Measurements from ENCODE around the gene ADGRG4.

Gene ADGRG4

DNA sequence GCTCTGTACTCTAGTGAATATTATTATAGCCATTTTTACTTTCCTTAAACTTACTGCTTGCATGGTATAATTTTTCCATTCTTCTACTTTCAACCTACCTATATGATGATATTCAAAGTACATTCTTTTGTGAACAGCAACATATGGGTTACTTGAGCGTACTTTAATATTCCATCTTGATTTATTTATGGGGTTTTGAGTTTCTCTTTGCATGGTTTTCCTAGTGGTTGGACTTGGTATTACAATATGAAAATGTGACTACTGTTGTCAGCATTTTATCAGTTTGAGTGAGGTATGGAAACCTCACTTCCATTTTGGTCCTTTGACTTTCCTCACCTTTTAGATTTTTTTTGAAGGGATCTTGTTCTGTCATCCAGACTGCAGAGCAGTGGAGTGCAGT lies 35.9 kb downstream of the ADGRG4 start:
- Histone ChIP-seq H3K4me1 (no peaks in the 10 kb centered on the region), H3K27ac (no peak overlapping the region), H3K9me3 (peaks cover 0 to 18% (median 8%) of the 10 kb centered on the region in 3 donors), H3K4me3 (no peak overlapping the region), H3K27me3 (no peaks in the 10 kb centered on the region), H3K36me3 (no peaks in the 10 kb centered on the region)
- TF ChIP-seq, protein P1, sequence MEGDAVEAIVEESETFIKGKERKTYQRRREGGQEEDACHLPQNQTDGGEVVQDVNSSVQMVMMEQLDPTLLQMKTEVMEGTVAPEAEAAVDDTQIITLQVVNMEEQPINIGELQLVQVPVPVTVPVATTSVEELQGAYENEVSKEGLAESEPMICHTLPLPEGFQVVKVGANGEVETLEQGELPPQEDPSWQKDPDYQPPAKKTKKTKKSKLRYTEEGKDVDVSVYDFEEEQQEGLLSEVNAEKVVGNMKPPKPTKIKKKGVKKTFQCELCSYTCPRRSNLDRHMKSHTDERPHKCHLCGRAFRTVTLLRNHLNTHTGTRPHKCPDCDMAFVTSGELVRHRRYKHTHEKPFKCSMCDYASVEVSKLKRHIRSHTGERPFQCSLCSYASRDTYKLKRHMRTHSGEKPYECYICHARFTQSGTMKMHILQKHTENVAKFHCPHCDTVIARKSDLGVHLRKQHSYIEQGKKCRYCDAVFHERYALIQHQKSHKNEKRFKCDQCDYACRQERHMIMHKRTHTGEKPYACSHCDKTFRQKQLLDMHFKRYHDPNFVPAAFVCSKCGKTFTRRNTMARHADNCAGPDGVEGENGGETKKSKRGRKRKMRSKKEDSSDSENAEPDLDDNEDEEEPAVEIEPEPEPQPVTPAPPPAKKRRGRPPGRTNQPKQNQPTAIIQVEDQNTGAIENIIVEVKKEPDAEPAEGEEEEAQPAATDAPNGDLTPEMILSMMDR (IDR thresholded peaks at IDR 0.05) = no peak
- DNase-seq = no peak
- intact Hi-C loops (cut with DNase I; ENCODE audit: low total_unique reads) = no loop called here

DNA sequence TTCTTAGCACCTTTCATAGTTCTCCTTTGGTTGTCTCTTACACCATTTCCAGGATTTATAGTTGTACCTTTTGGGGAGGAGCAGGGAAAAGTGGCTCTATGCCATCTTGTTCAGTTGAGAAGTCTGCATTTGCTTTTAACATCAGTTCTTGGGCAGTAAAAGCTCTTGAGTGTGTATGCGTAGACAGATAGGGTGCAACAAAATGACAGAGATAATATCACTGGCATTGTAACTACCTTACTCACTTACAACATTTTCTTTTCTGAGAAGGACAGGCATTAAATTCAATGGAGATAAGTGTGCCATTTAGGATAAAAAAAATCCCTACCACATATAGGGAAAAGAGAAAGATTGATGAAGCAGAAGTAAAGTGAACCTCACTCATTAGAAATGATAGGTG lies 38.9 kb downstream of the ADGRG4 start:
- no peak for DNase-seq
- no peak overlapping the region for H3K27ac ChIP-seq
- intact Hi-C loops (cut with DNase I; ENCODE audit: low total_unique reads) = no loop called here
- no peak overlapping the region for H3K4me3 ChIP-seq
- H3K4me1 ChIP-seq = no peaks in the 10 kb centered on the region
- no peaks in the 10 kb centered on the region for H3K27me3 ChIP-seq
- peaks cover 0 to 18% (median 8%) of the 10 kb centered on the region in 3 donors for H3K9me3 ChIP-seq
- TF ChIP-seq, protein P1 (IDR thresholded peaks at IDR 0.05) = no peak
- no peaks in the 10 kb centered on the region for H3K36me3 ChIP-seq

DNA sequence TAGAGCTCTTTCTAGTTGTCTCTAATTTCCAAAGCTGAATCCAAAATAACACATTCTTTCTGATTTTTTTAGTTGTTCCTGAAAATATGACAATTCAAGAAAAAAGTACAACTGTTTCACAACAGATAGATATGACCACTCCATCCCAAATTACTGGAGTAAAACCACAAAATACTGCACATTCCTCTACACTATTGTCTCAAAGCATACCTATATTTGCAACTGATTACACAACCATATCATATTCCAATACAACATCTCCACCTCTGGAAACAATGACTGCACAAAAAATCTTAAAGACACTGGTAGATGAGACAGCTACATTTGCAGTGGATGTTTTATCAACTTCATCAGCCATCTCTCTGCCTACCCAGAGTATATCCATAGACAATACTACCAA lies 43.6 kb downstream of the ADGRG4 start:
- intact Hi-C loops (cut with DNase I; ENCODE audit: low total_unique reads) = no loop called here
- Histone ChIP-seq H3K4me1 (no peaks in the 10 kb centered on the region), H3K27ac (no peak overlapping the region), H3K27me3 (no peaks in the 10 kb centered on the region), H3K36me3 (no peaks in the 10 kb centered on the region), H3K4me3 (no peak overlapping the region), H3K9me3 (no peaks in the 10 kb centered on the region)
- TF ChIP-seq, protein P1 (IDR thresholded peaks at IDR 0.05) = no peak
- no peak for DNase-seq

DNA sequence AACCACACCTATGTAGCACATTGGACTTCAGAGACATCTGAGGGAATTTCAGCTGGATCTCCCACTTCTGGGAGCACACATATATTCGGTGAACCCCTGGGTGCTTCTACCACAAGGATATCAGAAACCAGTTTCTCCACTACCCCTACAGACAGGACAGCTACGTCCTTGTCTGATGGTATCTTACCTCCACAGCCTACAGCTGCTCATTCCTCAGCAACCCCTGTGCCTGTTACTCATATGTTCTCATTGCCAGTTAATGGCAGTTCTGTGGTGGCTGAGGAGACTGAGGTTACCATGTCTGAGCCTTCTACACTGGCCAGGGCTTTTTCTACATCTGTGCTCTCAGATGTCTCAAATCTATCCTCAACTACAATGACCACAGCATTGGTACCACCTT lies 45.7 kb downstream of the ADGRG4 start:
- Histone ChIP-seq H3K27ac (no peak overlapping the region), H3K9me3 (no peaks in the 10 kb centered on the region), H3K4me1 (no peaks in the 10 kb centered on the region), H3K36me3 (no peaks in the 10 kb centered on the region), H3K4me3 (no peak overlapping the region), H3K27me3 (no peaks in the 10 kb centered on the region)
- DNase-seq = no peak
- intact Hi-C loops (cut with DNase I; ENCODE audit: low total_unique reads) = no loop called here
- TF ChIP-seq, protein P1 (IDR thresholded peaks at IDR 0.05) = no peak

DNA sequence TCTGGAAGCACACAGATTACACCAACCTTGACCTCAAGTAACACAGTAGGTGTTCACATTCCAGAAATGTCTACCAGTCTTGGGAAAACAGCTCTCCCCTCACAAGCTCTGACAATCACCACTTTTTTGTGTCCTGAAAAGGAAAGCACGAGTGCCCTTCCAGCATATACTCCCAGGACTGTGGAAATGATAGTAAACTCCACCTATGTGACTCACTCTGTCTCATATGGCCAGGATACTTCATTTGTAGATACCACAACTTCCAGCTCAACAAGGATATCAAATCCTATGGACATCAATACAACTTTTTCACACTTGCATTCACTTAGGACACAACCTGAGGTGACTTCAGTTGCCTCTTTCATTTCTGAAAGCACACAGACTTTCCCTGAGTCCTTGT lies 46.9 kb downstream of the ADGRG4 start:
- H3K4me3 ChIP-seq = no peak overlapping the region
- no peaks in the 10 kb centered on the region for H3K4me1 ChIP-seq
- no peak overlapping the region for H3K27ac ChIP-seq
- H3K27me3 ChIP-seq = no peaks in the 10 kb centered on the region
- intact Hi-C loops (cut with DNase I; ENCODE audit: low total_unique reads) = no loop called here
- no peak for DNase-seq
- TF ChIP-seq, protein P1 (IDR thresholded peaks at IDR 0.05) = no peak
- H3K9me3 ChIP-seq = no peaks in the 10 kb centered on the region
- H3K36me3 ChIP-seq = no peaks in the 10 kb centered on the region

DNA sequence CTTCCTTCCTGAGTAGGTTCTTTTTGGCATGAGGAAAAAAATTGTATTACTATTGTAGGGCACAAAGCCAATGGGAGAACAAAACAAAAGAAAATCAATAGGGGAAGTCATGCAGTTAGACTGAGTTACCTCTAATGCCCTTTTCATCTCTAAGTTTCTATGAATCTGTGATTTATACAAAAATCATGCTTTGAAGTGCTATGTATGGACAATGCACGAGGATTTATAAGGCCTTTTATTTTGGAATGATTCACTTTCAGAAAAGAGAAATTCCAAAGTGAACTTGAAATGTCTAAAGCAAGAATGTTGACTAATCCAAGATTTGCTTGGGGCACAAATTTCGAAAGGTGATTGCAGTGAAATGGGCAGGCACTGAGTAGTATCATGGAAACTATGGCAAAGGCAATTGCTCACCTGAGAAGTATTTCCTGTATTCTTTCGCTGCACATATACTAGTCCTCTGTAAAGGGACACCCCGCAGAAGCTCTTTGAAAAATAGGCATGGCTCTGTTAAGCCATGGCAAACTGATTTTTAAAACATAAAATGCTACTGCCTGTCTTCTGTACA lies 52.8 kb downstream of the ADGRG4 start:
- H3K27ac ChIP-seq = no peak overlapping the region
- no peaks in the 10 kb centered on the region for H3K9me3 ChIP-seq
- H3K4me1 ChIP-seq = no peaks in the 10 kb centered on the region
- TF ChIP-seq, protein P1 (IDR thresholded peaks at IDR 0.05) = no peak
- H3K27me3 ChIP-seq = no peaks in the 10 kb centered on the region
- intact Hi-C loops (cut with DNase I; ENCODE audit: low total_unique reads) = no loop called here
- no peaks in the 10 kb centered on the region for H3K36me3 ChIP-seq
- no peak overlapping the region for H3K4me3 ChIP-seq
- no peak for DNase-seq

All from tibial artery (tissue), 4 donors.